GM21737 (cell line): ENCODE results near the gene DPY19L1.
"Not testable (repeated sequence)": the region's sequence is repeated elsewhere in the genome, so short reads cannot be mapped to it uniquely, and the experiment has no call there.

Source experiments
- ATAC-seq: cut with Tn5 transposase; IDR thresholded peaks from one replicate; pipeline ENCODE4 v1.9.1; 2021; ENCODE audit warnings: mild to moderate bottlenecking, moderate library complexity; ENCODE audit not compliant: unreplicated experiment

Gene DPY19L1

GRCh38 chr7:34991938-34992840 lies 45.1 kb downstream of the DPY19L1 start:
- peak; percentile 77 for ATAC-seq

GRCh38 chr7:34988442-34989125 lies 48.7 kb downstream of the DPY19L1 start:
- not testable (repeated sequence) for ATAC-seq

GRCh38 chr7:34985155-34985554 lies 52.1 kb downstream of the DPY19L1 start:
- not testable (repeated sequence) for ATAC-seq

- not testable (repeated sequence) for ATAC-seq
Measured at GRCh38 chr7:34984140-34984539, 53.1 kb downstream of the DPY19L1 start.

- no peak for ATAC-seq
Measured at GRCh38 chr7:34982371-34983019, 54.8 kb downstream of the DPY19L1 start.

DNA sequence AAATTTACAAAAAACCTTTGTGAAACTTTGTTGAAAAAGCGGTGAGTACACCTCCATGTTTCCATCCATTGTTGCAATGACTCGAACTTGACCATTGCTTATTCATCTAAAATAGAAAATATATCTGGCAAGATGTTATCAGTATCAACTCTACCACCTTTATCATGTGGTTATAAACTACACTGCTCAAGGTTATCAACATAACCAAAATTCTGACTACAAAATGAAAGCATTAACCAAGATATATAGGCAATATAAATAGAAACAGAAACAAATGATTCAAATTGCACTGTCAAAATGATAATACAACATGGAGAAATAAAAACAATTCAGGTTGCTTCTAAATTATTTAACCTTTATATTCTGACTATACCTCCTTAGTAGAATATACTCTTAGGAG lies 58.2 kb downstream of the DPY19L1 start:
- not testable (repeated sequence) for ATAC-seq

DNA sequence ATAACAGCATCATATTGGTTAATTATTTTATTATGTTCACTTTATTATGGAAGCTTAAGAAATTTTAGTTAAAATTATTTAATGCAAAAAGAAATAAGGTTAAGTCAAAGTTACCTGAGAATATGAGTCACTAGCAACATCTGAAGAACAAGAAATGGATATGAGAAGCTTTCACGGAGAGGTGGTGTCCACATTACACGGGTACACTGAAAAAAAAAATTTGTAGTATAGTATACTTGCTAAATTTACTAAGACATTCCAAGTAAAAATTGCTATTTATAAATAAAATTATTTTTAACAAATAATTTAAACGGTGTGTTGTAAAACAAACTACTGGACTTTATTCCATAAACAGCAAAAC lies 63.9 kb downstream of the DPY19L1 start:
- no peak for ATAC-seq

- ATAC-seq = peak; percentile 68
Measured at GRCh38 chr7:34972739-34973399, 64.4 kb downstream of the DPY19L1 start.

- ATAC-seq = not testable (repeated sequence)
Measured at GRCh38 chr7:34967818-34968217, 69.5 kb downstream of the DPY19L1 start.

GRCh38 chr7:34966504-34966903 lies 70.8 kb downstream of the DPY19L1 start:
- not testable (repeated sequence) for ATAC-seq

DNA sequence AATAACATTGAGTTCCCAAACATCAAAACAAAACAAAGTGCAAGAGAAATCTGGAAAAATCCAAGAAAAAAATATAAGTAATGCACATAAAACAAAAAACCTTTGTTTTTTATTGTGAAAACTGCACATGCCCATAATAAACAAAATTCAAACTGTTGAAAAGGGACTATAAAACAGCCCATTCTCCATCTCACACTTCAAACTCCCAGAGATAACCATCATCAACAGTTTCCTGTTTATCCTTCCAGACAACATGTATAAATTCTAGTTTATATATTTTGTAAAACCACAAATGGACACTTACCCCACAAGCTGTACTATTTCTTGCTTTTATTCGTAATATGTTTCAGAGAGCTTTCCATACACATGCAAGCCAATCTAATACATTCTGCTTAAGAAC lies 79.3 kb downstream of the DPY19L1 start:
- no peak for ATAC-seq

GRCh38 chr7:34952822-34953221 lies 84.5 kb downstream of the DPY19L1 start:
- no peak for ATAC-seq

DNA sequence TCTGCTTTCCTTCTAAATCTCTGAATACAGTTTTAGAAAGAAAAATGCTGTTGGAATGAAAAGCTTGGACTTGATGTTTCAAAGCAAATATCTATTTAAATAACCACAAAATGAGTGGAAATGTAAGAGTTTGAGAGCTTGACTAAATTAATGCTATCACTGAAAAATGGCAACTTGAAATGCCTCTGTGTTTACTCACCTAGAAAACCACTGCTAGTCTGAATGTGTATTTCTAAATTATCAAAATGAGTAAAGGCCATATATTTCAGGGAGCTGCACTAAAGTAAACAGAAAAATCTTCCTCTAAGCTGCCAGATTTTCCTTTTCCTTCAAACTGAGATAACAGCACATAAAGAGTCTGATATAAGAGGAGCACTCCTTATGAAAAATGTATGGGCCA lies 87.9 kb downstream of the DPY19L1 start:
- ATAC-seq = no peak

- not testable (repeated sequence) for ATAC-seq
Measured at GRCh38 chr7:34947427-34947826, 89.9 kb downstream of the DPY19L1 start.

GRCh38 chr7:34946486-34946885 lies 90.8 kb downstream of the DPY19L1 start:
- no peak for ATAC-seq

DNA sequence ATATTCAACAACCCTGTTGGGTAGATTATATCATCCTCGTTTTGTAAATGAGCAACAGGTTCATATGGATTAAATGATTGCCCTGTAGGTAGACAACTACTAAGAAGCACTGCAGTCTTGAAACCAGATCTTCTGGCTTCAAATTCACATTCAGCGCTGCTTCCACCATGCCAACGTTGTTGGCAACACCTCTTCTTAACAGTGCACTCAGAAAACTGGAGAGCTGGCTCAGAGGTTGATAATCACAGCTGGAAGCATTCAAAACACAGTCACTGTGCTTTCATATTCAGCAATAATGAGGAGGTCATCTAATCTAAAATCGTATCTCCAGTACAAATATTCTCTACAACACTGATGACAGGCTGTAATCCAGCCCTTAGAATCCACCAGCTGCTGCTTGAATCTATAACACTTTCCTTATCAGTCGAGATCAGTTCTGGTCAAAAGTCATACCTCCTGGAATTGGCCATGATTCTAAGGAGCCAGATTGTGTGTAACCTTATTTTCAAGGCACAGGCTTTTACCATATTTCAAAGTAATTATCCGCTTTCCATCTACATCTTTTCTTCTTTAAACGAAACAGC lies 91.3 kb downstream of the DPY19L1 start:
- ATAC-seq = not testable (repeated sequence)

DNA sequence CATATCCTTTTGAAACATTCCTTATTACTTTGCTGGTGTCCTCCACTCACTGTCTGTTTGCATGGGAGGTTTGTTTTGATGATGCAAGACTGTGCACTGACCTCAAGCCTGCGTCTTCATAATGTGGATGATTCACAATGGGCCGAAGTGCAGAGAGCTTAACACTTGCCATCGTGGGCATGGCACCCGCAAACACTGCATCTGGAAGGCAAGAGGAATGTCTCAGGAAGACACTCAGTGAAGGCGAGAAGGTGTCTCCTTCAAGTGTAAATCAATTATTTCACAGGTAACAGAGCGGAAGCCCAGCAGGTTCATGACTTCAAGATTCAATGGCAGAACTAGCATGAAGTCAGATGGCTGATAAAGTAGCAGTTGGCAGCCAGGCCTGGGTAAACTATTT lies 98.1 kb downstream of the DPY19L1 start:
- ATAC-seq = no peak

DNA sequence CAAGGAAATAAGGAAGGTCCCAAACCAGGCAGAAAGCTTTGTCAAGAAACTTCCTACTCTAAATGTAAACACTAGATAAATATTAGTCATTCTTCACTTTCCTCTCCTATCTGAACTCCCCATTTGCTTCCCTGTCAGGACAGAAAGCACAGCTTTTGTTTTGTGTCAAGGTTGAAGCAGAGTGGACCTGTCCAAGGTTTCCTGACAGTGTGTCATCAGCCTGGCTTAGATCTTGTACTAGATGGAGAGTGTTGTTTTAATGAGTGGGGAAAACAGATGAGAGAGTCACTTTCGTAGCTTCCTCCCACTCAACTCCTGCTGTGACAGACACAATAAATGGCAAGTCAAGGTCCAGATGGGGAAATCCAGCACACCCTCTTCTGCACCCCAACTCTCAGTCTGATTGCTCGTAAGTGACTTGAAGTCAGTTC lies 101.5 kb downstream of the DPY19L1 start:
- ATAC-seq = not testable (repeated sequence)

- ATAC-seq = no peak
Measured at GRCh38 chr7:34931739-34932138, 105.5 kb downstream of the DPY19L1 start.

GRCh38 chr7:34929783-34930182 lies 107.5 kb downstream of the DPY19L1 start:
- ATAC-seq = not testable (repeated sequence)

- ATAC-seq = no peak
Measured at GRCh38 chr7:34928560-34928959, 108.7 kb downstream of the DPY19L1 start.
